Neural progenitor cell (in vitro differentiated cells): ENCODE results near the gene HK2. TPM values are rescaled to one million over a fixed set of nuclear protein-coding genes. Genes with fewer than 3 reads are reported as not detected.

Experiments
- DNase-seq: peaks from one replicate; pipeline ENCODE4 v3.0.0-alpha.2; 2016; ENCODE audit warnings: low spot score
- H2AFZ ChIP-seq: fragments of 200-600 bp; sonication (generic); replicated peaks from 2 replicates; pipeline ENCODE4 v1.6.1; 2016; ENCODE audit warnings: antibody characterized with exemption
- H3F3A ChIP-seq: fragments of 200-600 bp; sonication (generic); 2 replicates; pipeline ENCODE4 v1.6.1; 2016; ENCODE audit warnings: antibody characterized with exemption, low read depth
- H3K27ac ChIP-seq: fragments of 200-600 bp; sonication (generic); 2 replicates; pipeline ENCODE4 v1.5.1; 2016; ENCODE audit warnings: mild to moderate bottlenecking
- H3K27me3 ChIP-seq: fragments of 200-600 bp; sonication (generic); 2 replicates; pipeline ENCODE4 v1.6.1; 2016; ENCODE audit warnings: mild to moderate bottlenecking, moderate library complexity
- H3K36me3 ChIP-seq: fragments of 200-600 bp; sonication (generic); 2 replicates; pipeline ENCODE4 v1.5.1; 2016
- H3K4me1 ChIP-seq: fragments of 200-600 bp; sonication (generic); 2 replicates; pipeline ENCODE4 v1.6.1; 2016; ENCODE audit warnings: mixed run types
- H3K4me2 ChIP-seq: fragments of 200-600 bp; sonication (generic); 2 replicates; pipeline ENCODE4 v1.6.1; 2016
- H3K4me3 ChIP-seq: fragments of 200-600 bp; sonication (generic); 2 replicates; pipeline ENCODE4 v1.5.1; 2016
- H3K79me2 ChIP-seq: fragments of 200-600 bp; sonication (generic); 2 replicates; pipeline ENCODE4 v1.6.1; 2016; ENCODE audit warnings: low read depth
- H3K9ac ChIP-seq: fragments of 200-600 bp; sonication (generic); 2 replicates; pipeline ENCODE4 v1.6.1; 2016
- H3K9me3 ChIP-seq: fragments of 200-600 bp; sonication (generic); 2 replicates; pipeline ENCODE4 v1.5.1; 2016; ENCODE audit warnings: low read depth
- H4K20me1 ChIP-seq: fragments of 200-600 bp; sonication (generic); 2 replicates; pipeline ENCODE4 v1.6.1; 2016; ENCODE audit warnings: low read depth
- H3K27ac Mint-ChIP-seq: 3 replicates; pipeline ENCODE4 v1.8.0; 2021; ENCODE audit warnings: mixed read lengths
- H3K27me3 Mint-ChIP-seq: 2 replicates; pipeline ENCODE4 v1.8.0; 2022; ENCODE audit warnings: low read depth, mild to moderate bottlenecking, inconsistent platforms, moderate library complexity, mixed read lengths; ENCODE audit not compliant: insufficient read depth
- H3K36me3 Mint-ChIP-seq: 3 replicates; pipeline ENCODE4 v1.8.0; 2021; ENCODE audit warnings: mixed read lengths
- H3K4me1 Mint-ChIP-seq: 3 replicates; pipeline ENCODE4 v1.8.0; 2021; ENCODE audit warnings: mixed read lengths
- H3K4me3 Mint-ChIP-seq: 3 replicates; pipeline ENCODE4 v1.8.0; 2021; ENCODE audit warnings: mild to moderate bottlenecking, moderate library complexity, mixed read lengths
- H3K9me3 Mint-ChIP-seq: 3 replicates; pipeline ENCODE4 v1.8.0; 2020; ENCODE audit warnings: mixed read lengths
- EZH2 ChIP-seq: fragments of 200-600 bp; sonication (generic); IDR thresholded peaks from 2 replicates; pipeline ENCODE4 v1.6.1; 2017; ENCODE audit warnings: antibody characterized with exemption, mild to moderate bottlenecking, moderate library complexity
- EZH2phosphoT487 ChIP-seq: fragments of 200-600 bp; sonication (generic); IDR thresholded peaks from 2 replicates; pipeline ENCODE4 v1.6.1; 2017; ENCODE audit warnings: antibody characterized with exemption
- total RNA-seq: library from RNA; depleted of rRNA; stranded (reverse); fragments of >200 nt; gene quantifications from 2 replicates; pipeline ENCODE4 v1.2.3, GENCODE V29; 2015; ENCODE audit warnings: low replicate concordance
- TF ChIP-seq, protein P1 (sequence below): fragments of 200-600 bp; sonication (generic); IDR thresholded peaks from 2 replicates; pipeline ENCODE4 v1.5.1; 2017; ENCODE audit warnings: antibody characterized with exemption, mild to moderate bottlenecking

The HK2 gene
- total RNA-seq, 1 donor from 2014 or later, result 61.8 TPM

DNA sequence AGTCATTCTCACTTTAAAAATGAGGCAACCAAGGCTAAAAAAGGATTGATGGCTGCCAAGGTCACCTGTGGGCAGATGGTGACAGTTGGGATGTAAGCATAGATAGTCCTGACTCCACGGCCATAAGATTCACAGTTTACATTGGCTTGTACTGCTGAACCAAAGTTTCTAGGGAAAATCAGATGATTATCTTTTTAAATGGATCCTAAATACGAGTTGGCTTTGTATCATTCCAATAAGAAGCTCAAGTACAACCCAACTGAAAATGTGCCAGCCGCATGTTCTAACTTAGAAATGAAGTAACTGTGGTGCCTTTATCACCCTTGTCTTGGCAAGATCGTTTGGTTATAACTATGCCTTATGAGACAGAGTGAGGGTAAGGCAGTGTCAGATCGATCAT, 27.6 kb downstream of the HK2 start:
- DNase-seq, result no peak
- Mint-ChIP-seq H3K4me1 (peaks cover 4% of the 10 kb centered on the region), H3K27me3 (no peaks in the 10 kb centered on the region), H3K27ac (no peak overlapping the region), H3K4me3 (no peak overlapping the region), H3K9me3 (no peaks in the 10 kb centered on the region), H3K36me3 (peaks cover 15% of the 10 kb centered on the region)
- Histone ChIP-seq H3K27me3 (no peaks in the 10 kb centered on the region), H3K9me3 (no peaks in the 10 kb centered on the region), H3K27ac (no peak overlapping the region), H3K79me2 (peaks cover 65% of the 10 kb centered on the region), H3K9ac (no peak overlapping the region), H4K20me1 (peaks cover 100% of the 10 kb centered on the region), H2AFZ (no peak overlapping the region), H3F3A (no peaks in the 10 kb centered on the region), H3K4me3 (no peak overlapping the region), H3K36me3 (no peaks in the 10 kb centered on the region), H3K4me2 (no peak overlapping the region), H3K4me1 (no peaks in the 10 kb centered on the region)
- TF ChIP-seq EZH2 (no peak), EZH2phosphoT487 (no peak)
- TF ChIP-seq, protein P1, sequence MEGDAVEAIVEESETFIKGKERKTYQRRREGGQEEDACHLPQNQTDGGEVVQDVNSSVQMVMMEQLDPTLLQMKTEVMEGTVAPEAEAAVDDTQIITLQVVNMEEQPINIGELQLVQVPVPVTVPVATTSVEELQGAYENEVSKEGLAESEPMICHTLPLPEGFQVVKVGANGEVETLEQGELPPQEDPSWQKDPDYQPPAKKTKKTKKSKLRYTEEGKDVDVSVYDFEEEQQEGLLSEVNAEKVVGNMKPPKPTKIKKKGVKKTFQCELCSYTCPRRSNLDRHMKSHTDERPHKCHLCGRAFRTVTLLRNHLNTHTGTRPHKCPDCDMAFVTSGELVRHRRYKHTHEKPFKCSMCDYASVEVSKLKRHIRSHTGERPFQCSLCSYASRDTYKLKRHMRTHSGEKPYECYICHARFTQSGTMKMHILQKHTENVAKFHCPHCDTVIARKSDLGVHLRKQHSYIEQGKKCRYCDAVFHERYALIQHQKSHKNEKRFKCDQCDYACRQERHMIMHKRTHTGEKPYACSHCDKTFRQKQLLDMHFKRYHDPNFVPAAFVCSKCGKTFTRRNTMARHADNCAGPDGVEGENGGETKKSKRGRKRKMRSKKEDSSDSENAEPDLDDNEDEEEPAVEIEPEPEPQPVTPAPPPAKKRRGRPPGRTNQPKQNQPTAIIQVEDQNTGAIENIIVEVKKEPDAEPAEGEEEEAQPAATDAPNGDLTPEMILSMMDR, result no peak

DNA sequence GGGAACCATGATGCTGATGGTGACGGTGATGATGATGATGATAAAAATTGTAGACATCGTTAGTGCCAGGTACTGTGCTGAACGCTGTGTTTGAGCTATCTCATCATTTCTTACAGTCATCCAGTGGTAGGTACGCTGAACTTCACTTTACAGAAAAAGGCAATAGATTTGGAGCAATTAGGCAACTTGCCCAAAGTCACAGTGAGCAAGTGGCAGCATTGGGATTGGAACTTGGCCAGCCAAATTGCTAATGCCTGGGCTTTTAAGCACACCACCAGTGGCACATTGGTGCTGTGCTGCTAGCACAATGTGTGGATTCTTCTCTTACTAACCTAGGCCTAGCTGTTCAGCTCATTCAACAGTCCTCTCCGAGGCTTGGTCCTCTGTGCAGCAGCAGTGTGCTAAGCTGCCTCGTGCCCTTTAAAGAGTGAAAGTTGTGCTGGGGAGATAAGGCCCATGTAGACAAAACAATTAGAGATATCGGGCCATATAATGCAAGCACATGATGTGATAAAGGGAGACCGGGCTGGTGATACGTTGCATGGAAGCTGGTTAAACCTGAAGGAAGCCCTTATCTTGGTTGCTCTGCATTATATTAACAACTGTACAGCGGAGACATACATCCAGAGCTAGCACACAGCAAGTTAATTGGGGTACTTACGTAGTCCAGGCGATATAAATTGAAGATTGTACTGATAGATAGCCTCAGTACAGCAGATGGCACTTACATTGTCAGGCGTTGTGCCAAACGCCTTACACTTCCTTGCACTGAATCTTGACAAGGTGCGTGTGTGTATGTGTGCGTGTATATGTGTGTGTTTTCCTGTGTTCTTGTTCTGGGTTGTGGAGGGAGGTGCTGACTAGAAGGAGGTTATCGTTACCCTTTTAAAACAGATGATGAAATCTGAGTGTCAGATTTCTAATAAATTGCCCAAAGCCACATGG, 28.4 kb downstream of the HK2 start:
- H3K4me3 Mint-ChIP-seq, result no peak overlapping the region
- H3K4me3 ChIP-seq, result no peak overlapping the region
- H3K4me2 ChIP-seq, result no peak overlapping the region
- H2AFZ ChIP-seq, result no peak overlapping the region
- no peaks in the 10 kb centered on the region for H3K27me3 ChIP-seq
- H3K4me1 Mint-ChIP-seq, result peaks cover 10% of the 10 kb centered on the region
- no peaks in the 10 kb centered on the region for H3K27me3 Mint-ChIP-seq
- no peaks in the 10 kb centered on the region for H3F3A ChIP-seq
- H3K9ac ChIP-seq, result no peak overlapping the region
- H3K36me3 ChIP-seq, result no peaks in the 10 kb centered on the region
- H3K27ac Mint-ChIP-seq, result no peak overlapping the region
- TF ChIP-seq, protein P1, result no peak
- TF ChIP-seq EZH2phosphoT487 (no peak), EZH2 (no peak)
- H3K36me3 Mint-ChIP-seq, result peaks cover 16% of the 10 kb centered on the region
- no peaks in the 10 kb centered on the region for H3K4me1 ChIP-seq
- H3K27ac ChIP-seq, result no peak overlapping the region
- no peaks in the 10 kb centered on the region for H3K9me3 ChIP-seq
- H3K9me3 Mint-ChIP-seq, result no peaks in the 10 kb centered on the region
- peaks cover 100% of the 10 kb centered on the region for H4K20me1 ChIP-seq
- no peak for DNase-seq
- H3K79me2 ChIP-seq, result peaks cover 73% of the 10 kb centered on the region

DNA sequence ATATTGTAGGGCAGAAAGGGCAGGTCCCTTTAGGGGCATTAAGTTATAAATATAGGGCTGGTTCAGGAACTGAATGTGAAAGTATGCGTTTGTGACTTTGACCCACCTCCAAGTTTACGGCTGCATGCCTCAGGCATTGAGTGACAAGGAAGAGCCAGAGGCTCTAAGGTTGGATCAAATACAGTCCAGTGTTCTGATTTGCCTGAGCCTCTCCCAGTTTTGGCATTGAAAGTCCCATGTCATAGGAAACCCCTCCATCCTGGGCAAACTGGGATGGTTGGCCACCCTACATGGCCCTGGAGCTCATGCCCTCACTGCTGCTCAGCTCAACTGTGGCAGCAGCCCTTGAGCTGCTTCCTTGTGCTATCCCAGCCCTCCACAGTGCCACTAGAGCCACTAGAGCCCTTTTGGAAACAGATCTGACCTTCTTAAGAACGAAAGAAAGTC, 29.9 kb downstream of the HK2 start:
- H3K36me3 Mint-ChIP-seq, result peaks cover 28% of the 10 kb centered on the region
- H3K27me3 Mint-ChIP-seq, result no peaks in the 10 kb centered on the region
- no peak overlapping the region for H3K4me3 Mint-ChIP-seq
- peaks cover 8% of the 10 kb centered on the region for H3K36me3 ChIP-seq
- no peaks in the 10 kb centered on the region for H3K4me1 ChIP-seq
- no peaks in the 10 kb centered on the region for H3F3A ChIP-seq
- peaks cover 98% of the 10 kb centered on the region for H4K20me1 ChIP-seq
- H3K27me3 ChIP-seq, result no peaks in the 10 kb centered on the region
- DNase-seq, result no peak
- no peak overlapping the region for H3K9ac ChIP-seq
- H2AFZ ChIP-seq, result no peak overlapping the region
- H3K9me3 ChIP-seq, result no peaks in the 10 kb centered on the region
- TF ChIP-seq, protein P1, result no peak
- no peak for TF ChIP-seq EZH2
- TF ChIP-seq EZH2phosphoT487, result no peak
- H3K4me2 ChIP-seq, result no peak overlapping the region
- H3K9me3 Mint-ChIP-seq, result no peaks in the 10 kb centered on the region
- H3K4me3 ChIP-seq, result no peak overlapping the region
- no peak overlapping the region for H3K27ac Mint-ChIP-seq
- H3K27ac ChIP-seq, result no peak overlapping the region
- peaks cover 24% of the 10 kb centered on the region for H3K4me1 Mint-ChIP-seq
- H3K79me2 ChIP-seq, result peaks cover 77% of the 10 kb centered on the region
